Hypothalamus (tissue), 51 donors: ENCODE data around the gene CDC6.
A peak's percentile ranks its signal among the peaks of the same experiment; 100 is the strongest.

Experiments
- DNase-seq, 51 donors: peaks; one replicate each; lab custom pipeline; 2025; lab: John Stamatoyannopoulos, UW

Gene CDC6, protein sequence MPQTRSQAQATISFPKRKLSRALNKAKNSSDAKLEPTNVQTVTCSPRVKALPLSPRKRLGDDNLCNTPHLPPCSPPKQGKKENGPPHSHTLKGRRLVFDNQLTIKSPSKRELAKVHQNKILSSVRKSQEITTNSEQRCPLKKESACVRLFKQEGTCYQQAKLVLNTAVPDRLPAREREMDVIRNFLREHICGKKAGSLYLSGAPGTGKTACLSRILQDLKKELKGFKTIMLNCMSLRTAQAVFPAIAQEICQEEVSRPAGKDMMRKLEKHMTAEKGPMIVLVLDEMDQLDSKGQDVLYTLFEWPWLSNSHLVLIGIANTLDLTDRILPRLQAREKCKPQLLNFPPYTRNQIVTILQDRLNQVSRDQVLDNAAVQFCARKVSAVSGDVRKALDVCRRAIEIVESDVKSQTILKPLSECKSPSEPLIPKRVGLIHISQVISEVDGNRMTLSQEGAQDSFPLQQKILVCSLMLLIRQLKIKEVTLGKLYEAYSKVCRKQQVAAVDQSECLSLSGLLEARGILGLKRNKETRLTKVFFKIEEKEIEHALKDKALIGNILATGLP

DNA sequence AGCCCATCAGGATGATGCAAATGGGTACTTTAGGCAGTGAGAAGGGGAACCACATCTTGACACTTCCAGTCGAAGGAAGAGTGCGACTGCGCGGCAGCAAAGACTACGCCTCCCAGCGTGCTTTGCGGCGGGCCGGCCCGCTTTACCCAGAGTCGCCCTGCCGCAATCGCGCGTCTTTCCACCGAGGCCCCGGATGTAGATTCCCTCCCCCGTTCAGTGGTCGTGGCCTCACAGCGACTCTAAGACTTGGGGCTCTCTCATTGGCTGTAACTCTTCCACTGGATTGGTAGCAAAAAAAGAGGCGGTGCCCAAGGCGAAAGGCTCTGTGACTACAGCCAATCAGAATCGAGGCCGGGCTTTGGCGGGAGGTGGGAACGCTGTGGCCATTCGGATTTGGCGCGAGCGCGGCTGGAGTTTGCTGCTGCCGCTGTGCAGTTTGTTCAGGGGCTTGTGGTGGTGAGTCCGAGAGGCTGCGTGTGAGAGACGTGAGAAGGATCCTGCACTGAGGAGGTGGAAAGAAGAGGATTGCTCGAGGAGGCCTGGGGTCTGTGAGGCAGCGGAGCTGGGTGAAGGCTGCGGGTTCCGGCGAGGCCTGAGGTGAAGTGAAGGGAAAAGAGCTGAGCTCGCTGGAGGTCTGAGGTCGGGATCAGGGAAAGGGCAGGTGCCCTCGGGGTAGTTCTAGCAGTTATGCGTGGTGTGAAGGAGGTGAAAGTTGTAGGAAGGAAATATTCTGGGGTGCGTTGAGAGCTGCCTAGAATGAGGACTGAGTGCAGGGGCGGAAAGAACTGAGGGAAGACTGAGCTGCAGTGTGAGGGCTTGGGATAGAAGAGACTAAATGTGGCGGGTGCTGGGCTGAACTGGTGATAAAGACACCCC is at the start of gene CDC6:
CDC6 (plus strand) TSS at position 386 of the 876 bp plus-strand sequence. CDS start 1,542 bp downstream, outside the sequence.
- DNase-seq, result peak; percentile 89 to 100 (median 98)

- no peak for DNase-seq
These were observed 46.3 kb upstream of the CDC6 start for GRCh38 chr17:40241252-40241834.

- DNase-seq, result no peak
These were observed 44.9 kb upstream of the CDC6 start for GRCh38 chr17:40242774-40243173.

GRCh38 chr17:40243761-40244160 is 43.9 kb upstream of the CDC6 start:
- DNase-seq, result no peak

DNA sequence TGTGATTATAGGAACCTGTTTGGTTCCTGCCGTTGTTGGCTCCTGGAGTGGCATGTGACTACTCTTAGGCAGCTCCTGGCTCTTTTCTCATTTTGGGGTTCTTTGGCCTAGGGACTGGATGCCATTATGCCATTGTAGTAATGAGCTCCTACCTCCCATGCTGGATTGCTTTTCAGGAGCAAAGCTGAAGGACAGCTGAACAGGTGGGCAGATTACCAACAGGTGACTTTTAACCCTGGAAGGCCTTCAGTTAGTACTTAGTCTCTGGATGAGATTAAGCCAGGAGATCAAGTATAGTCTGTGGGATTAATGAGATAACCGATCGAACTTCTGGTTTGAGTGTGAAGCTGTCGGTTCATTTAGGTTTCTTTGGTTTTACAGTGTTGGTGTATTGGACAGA is 43.4 kb upstream of the CDC6 start:
- DNase-seq, result no peak

- DNase-seq, result no peak
These were observed 39.7 kb upstream of the CDC6 start for GRCh38 chr17:40247926-40248495.

DNA sequence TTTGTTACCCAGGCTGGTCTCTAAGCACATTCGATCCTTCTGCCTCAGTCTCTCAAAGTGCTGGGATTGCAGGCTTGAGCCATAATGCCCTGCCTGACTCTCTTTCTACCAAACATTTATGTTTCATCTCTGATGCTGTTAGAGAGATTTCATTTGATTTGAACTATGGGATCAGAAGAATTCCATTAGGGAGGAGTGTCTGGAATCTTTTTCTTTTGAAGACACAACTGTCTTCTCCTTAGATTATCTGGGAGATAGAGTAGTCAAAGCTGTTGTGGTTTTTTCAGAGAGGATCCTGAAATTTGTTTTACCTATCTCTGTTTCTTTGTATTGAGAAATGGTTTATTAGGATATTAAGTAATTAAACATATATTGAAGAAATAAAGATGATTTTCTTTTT is 39.2 kb upstream of the CDC6 start:
- DNase-seq, result no peak

GRCh38 chr17:40251576-40251975 is 36.1 kb upstream of the CDC6 start:
- DNase-seq, result no peak

DNA sequence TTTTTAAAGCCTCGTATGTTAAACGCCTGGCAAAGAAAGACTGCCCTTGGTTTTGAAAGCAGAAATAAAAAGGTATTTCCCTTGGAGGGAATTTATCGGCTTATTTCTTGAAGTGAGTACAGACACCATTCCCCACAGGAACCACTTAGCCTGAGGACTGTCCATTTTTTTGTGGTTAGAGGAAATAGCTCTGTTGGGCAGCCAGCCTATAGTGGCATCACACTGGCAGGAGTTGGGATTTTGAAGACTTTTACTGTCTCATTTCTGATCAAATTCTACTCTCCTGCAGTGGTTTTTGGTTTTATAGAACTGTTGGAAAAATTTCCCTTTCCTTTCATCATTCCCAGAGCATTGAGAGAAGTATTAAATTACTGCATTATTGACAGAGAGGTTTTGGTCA is 34.1 kb upstream of the CDC6 start:
- DNase-seq, result no peak

GRCh38 chr17:40259505-40259904 is 28.2 kb upstream of the CDC6 start:
- DNase-seq, result no peak

DNA sequence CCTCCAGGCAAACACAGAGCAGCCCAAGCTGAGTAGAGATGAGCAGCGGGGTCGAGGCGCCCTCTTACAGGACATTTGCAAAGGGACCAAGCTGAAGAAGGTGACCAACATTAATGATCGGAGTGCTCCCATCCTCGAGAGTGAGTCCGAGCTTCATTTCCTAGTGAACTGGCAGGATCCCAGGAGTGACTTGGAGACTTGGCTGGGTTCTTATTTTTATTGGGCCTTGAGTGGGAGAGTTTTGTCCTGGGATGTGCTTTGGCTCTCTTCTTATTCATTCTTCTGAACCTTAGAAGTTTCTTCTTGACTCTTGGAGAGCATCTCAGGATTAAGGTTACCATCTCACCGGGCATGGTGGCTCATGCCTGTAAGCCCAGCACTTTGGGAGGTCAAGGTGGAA is 27.2 kb upstream of the CDC6 start:
- DNase-seq, result no peak

GRCh38 chr17:40264458-40265185 is 23.1 kb upstream of the CDC6 start:
- no peak for DNase-seq

DNA sequence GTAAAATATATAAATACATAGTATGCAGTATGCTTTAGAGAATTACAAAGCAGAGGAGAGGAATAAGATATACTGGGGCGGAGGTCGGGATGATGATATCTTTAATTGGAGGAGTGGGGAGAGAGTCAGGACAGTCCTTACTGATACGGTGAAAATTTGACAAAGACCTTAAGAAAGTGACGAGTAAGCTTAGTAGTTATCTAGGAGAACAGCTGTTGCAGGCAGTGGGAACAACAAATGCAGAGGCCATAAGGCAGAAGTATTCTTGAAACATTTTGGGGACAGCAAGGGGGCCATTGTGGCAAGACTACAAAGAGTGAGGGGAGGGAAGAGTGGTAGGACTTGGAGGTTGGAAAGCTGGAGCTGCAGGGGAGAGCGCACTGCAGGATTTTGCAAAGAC is 22.3 kb upstream of the CDC6 start:
- no peak for DNase-seq

- no peak for DNase-seq
These were observed 20.8 kb upstream of the CDC6 start for GRCh38 chr17:40266882-40267281.

- no peak for DNase-seq
These were observed 19.5 kb upstream of the CDC6 start for GRCh38 chr17:40268141-40268712.

- DNase-seq, result no peak
These were observed 9.3 kb upstream of the CDC6 start for GRCh38 chr17:40278414-40278813.

DNA sequence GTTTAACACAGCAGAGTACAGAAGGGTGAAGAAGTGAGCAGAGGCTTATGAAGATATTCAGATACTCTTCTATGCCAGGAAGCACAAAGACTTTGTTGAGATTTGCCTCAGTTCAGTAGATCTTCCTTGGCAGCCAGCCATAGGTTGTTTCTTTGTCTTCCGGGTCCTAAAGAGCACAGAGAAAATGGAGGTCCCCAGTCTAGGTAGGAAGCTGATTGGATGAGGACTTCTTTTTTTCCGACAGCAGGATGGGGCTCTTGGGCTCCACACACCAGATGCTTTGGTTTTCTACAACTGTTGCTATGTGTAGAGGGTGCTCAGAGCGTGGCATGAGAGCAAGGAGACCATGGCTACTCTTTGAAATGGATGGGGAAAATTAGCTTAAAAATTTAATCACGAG is 8.3 kb upstream of the CDC6 start:
- no peak for DNase-seq

- DNase-seq, result no peak
These were observed 6.0 kb upstream of the CDC6 start for GRCh38 chr17:40281663-40282062.

- DNase-seq, result no peak
These were observed 4.0 kb upstream of the CDC6 start for GRCh38 chr17:40283662-40284061.
